Medulla oblongata (tissue), 1 donor: ENCODE data around the gene PHLPP1.

Experiments used
- DNase-seq: peaks from one replicate; pipeline ENCODE4 v3.0.0-alpha.2; 2015; ENCODE audit errors: extremely low spot score

The PHLPP1 gene

GRCh38 chr18:62744076-62744968, 29.0 kb downstream of the PHLPP1 start:
- no peak for DNase-seq

GRCh38 chr18:62745089-62745751, 29.9 kb downstream of the PHLPP1 start:
- DNase-seq: no peak

GRCh38 chr18:62749389-62749788, 34.0 kb downstream of the PHLPP1 start:
- no peak for DNase-seq

GRCh38 chr18:62751341-62751821, 36.0 kb downstream of the PHLPP1 start:
- peak; percentile 79 for DNase-seq

- DNase-seq: no peak
Observed at GRCh38 chr18:62751977-62752376, 36.6 kb downstream of the PHLPP1 start.

GRCh38 chr18:62754026-62754425, 38.7 kb downstream of the PHLPP1 start:
- no peak for DNase-seq

- DNase-seq: no peak
Observed at GRCh38 chr18:62755454-62755853, 40.1 kb downstream of the PHLPP1 start.

GRCh38 chr18:62755946-62756345, 40.6 kb downstream of the PHLPP1 start:
- no peak for DNase-seq

- DNase-seq: no peak
Observed at GRCh38 chr18:62757399-62758010, 42.2 kb downstream of the PHLPP1 start.

GRCh38 chr18:62758591-62758990, 43.2 kb downstream of the PHLPP1 start:
- no peak for DNase-seq

- no peak for DNase-seq
Observed at GRCh38 chr18:62759704-62760402, 44.5 kb downstream of the PHLPP1 start.

GRCh38 chr18:62760403-62760734, 45.0 kb downstream of the PHLPP1 start:
- DNase-seq: no peak

- no peak for DNase-seq
Observed at GRCh38 chr18:62763101-62763521, 47.8 kb downstream of the PHLPP1 start.

GRCh38 chr18:62766266-62766665, 50.9 kb downstream of the PHLPP1 start:
- DNase-seq: no peak

- DNase-seq: no peak
Observed at GRCh38 chr18:62767321-62767720, 52.0 kb downstream of the PHLPP1 start.

GRCh38 chr18:62767836-62768557, 52.7 kb downstream of the PHLPP1 start:
- no peak for DNase-seq

GRCh38 chr18:62768558-62768943, 53.2 kb downstream of the PHLPP1 start:
- DNase-seq: no peak

- DNase-seq: no peak
Observed at GRCh38 chr18:62769216-62769615, 53.9 kb downstream of the PHLPP1 start.

GRCh38 chr18:62771494-62772270, 56.3 kb downstream of the PHLPP1 start:
- DNase-seq: no peak

GRCh38 chr18:62772860-62773584, 57.7 kb downstream of the PHLPP1 start:
- no peak for DNase-seq
